PFSK-1 (cell line): Measurements from ENCODE around the gene CLEC18A.

ENCODE experiments used
- FOXP2 ChIP-seq: optimal IDR thresholded peaks from 2 replicates; pipeline ENCODE3; 2011; ENCODE audit warnings: borderline replicate concordance, control low read depth, inconsistent platforms; ENCODE audit not compliant: insufficient read depth; ENCODE audit errors: extremely low read length, extremely low read depth
- POLR2AphosphoS5 ChIP-seq: IDR thresholded peaks from 2 replicates; pipeline ENCODE4 v1.6.1; 2012; ENCODE audit warnings: low read depth, mild to moderate bottlenecking, control low read depth, low read length, moderate library complexity
- SIN3A ChIP-seq: IDR thresholded peaks from 2 replicates; pipeline ENCODE4 v1.6.1; 2012; ENCODE audit warnings: mild to moderate bottlenecking, low read length, moderate library complexity, borderline replicate concordance; ENCODE audit not compliant: insufficient read depth
- TAF1 ChIP-seq: IDR thresholded peaks from 2 replicates; pipeline ENCODE4 v1.6.1; 2012; ENCODE audit warnings: low read length, control low read depth, borderline replicate concordance; ENCODE audit not compliant: insufficient read depth
- TF ChIP-seq, protein P1 (sequence below), 2 experiments: IDR thresholded peaks; 2 replicates each; pipeline versions ENCODE4 v1.6.1 to v1.8.0; 2011 to 2012; ENCODE audit warnings: low read depth in 2 of 2, low read length in 2 of 2, control low read depth in 1 of 2, inconsistent platforms in 1 of 2, mild to moderate bottlenecking in 1 of 2, moderate library complexity in 1 of 2; ENCODE audit not compliant: insufficient read depth in 1 of 2

The CLEC18A gene

DNA sequence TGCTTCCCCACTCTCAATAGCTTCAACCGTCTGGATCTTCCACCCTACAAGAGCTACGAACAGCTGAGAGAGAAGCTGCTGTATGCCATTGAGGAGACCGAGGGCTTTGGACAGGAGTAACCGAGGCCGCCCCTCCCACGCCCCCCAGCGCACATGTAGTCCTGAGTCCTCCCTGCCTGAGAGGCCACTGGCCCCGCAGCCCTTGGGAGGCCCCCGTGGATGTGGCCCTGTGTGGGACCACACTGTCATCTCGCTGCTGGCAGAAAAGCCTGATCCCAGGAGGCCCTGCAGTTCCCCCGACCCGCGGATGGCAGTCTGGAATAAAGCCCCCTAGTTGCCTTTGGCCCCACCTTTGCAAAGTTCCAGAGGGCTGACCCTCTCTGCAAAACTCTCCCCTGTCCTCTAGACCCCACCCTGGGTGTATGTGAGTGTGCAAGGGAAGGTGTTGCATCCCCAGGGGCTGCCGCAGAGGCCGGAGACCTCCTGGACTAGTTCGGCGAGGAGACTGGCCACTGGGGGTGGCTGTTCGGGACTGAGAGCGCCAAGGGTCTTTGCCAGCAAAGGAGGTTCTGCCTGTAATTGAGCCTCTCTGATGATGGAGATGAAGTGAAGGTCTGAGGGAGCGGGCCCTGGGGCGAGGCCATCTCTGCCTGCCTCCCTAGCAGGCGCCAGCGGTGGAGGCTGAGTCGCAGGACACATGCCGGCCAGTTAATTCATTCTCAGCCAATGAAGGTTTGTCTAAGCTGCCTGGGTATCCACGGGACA is 11.1 kb upstream of the CLEC18A start:
- TF ChIP-seq POLR2AphosphoS5 = no peak
- TF ChIP-seq, protein P1, sequence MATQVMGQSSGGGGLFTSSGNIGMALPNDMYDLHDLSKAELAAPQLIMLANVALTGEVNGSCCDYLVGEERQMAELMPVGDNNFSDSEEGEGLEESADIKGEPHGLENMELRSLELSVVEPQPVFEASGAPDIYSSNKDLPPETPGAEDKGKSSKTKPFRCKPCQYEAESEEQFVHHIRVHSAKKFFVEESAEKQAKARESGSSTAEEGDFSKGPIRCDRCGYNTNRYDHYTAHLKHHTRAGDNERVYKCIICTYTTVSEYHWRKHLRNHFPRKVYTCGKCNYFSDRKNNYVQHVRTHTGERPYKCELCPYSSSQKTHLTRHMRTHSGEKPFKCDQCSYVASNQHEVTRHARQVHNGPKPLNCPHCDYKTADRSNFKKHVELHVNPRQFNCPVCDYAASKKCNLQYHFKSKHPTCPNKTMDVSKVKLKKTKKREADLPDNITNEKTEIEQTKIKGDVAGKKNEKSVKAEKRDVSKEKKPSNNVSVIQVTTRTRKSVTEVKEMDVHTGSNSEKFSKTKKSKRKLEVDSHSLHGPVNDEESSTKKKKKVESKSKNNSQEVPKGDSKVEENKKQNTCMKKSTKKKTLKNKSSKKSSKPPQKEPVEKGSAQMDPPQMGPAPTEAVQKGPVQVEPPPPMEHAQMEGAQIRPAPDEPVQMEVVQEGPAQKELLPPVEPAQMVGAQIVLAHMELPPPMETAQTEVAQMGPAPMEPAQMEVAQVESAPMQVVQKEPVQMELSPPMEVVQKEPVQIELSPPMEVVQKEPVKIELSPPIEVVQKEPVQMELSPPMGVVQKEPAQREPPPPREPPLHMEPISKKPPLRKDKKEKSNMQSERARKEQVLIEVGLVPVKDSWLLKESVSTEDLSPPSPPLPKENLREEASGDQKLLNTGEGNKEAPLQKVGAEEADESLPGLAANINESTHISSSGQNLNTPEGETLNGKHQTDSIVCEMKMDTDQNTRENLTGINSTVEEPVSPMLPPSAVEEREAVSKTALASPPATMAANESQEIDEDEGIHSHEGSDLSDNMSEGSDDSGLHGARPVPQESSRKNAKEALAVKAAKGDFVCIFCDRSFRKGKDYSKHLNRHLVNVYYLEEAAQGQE (IDR thresholded peaks at IDR 0.05; ENCODE audit: insufficient read depth in 1 of 2, low read depth in 2 of 2, low read length in 2 of 2) = no peak
- no peak for TF ChIP-seq FOXP2
- no peak for TF ChIP-seq SIN3A
- TF ChIP-seq TAF1 = no peak

DNA sequence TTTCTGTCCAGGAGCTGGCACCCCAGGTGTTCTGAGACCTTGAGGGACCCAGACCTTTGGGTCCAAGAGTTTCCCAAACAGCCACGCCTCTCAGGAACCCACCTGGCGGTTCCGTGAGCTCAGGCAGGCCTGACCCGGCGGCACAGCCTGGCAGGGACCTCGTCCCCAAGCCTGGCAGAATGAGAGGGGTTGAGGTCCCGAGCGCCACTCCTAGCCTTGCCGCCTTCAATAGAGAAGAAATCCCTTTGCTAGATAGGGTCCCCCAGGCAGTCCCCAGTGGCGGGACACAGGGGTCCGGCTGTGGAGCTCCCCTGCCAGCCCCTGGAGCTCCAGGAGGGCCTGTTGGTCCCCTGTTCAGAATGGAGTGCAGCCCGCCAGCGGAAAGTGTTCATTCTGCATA is 10.5 kb upstream of the CLEC18A start:
- TF ChIP-seq, protein P1 (IDR thresholded peaks at IDR 0.05; ENCODE audit: insufficient read depth in 1 of 2, low read depth in 2 of 2, low read length in 2 of 2) = no peak
- TF ChIP-seq POLR2AphosphoS5 (no peak), SIN3A (no peak), FOXP2 (no peak), TAF1 (no peak)

DNA sequence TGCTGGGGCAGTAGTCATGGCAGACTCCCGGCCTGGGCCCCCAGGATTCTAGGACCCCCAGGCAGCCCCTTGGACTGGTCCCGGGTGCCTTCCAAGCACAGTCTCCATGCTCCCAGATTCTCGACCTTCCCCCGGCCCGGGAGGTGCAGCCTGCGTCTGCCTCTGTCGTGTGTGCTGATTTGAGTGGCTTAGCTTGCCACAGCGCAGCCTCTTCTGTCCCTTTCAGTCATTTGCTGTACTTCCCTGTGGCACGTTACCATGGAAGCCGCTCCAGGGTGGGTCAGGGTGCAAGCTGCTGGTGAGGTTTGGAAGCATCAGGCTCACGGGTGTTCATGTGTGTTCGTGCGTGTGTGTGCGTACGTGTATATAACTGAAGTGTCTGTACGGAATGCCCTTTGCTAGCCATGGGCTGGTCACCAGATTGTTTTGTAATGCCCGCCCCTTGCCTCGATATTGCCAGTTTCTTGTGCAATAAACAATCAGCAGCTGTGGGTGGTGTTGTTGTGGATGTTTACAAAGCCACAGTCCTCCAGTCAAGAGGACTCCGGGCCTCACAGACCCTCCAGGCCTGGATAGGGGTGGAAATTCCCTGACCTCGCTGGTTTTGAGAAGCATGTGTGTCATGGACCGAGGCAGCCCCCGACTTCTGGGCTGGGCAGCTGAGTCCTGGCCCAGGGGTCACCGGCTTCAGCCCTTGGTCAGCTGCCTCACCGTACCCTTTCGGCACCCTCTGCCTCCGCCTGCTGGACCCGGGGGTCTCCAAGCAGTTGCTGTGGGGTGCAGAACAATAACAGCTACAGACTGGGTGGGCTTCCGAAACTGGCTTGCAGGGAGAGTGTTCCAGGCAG is 9.7 kb upstream of the CLEC18A start:
- TF ChIP-seq POLR2AphosphoS5 = no peak
- TF ChIP-seq TAF1 = no peak
- TF ChIP-seq, protein P1 (IDR thresholded peaks at IDR 0.05; ENCODE audit: insufficient read depth in 1 of 2, low read depth in 2 of 2, low read length in 2 of 2) = no peak
- no peak for TF ChIP-seq FOXP2
- TF ChIP-seq SIN3A = no peak

DNA sequence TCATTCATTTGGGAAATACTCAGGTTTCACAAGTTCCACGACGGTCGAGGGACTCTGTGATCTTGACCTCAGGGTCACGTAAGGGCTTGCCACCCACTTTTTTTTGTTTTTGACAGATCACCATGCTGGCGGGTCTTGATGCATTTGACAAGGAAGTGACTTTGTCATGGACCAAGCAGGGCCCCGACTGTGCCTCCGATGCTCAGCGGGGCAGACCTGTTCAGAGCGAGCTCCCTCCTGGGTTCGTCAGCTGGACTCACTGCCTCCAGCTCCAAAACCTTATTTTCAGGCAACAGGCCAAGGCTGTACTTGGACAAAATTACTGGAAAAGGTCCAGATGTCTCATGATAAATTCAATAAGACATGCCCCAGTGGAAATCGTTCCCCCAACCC is 9.0 kb upstream of the CLEC18A start:
- no peak for TF ChIP-seq POLR2AphosphoS5
- no peak for TF ChIP-seq TAF1
- no peak for TF ChIP-seq FOXP2
- no peak for TF ChIP-seq SIN3A
- TF ChIP-seq, protein P1 (IDR thresholded peaks at IDR 0.05; ENCODE audit: insufficient read depth in 1 of 2, low read depth in 2 of 2, low read length in 2 of 2) = no peak
